Prostate gland (tissue), 2 donors: ENCODE results near the gene NHS. TPM values are rescaled to one million over a fixed set of nuclear protein-coding genes. Genes with fewer than 3 reads are reported as not detected.

Experiments used
- DNase-seq: peaks from one replicate; pipeline ENCODE4 v3.0.0-alpha.2; 2019; ENCODE audit warnings: low spot score
- H3K27ac ChIP-seq, 2 donors: fragments of 200-600 bp; sonication (generic); 2 replicates each; pipeline ENCODE4 v1.5.1; 2017 to 2019
- H3K27me3 ChIP-seq: fragments of 200-600 bp; sonication (generic); replicated peaks from 2 replicates; pipeline ENCODE4 v1.5.1; 2019; ENCODE audit not compliant: insufficient read depth
- H3K36me3 ChIP-seq, 2 donors: fragments of 200-600 bp; sonication (generic); 1 replicate in 1 of 2; 2 replicates in 1 of 2; pipeline versions ENCODE4 v1.5.1 to v1.8.1; 2017 to 2019
- H3K4me1 ChIP-seq: fragments of 200-600 bp; sonication (generic); replicated peaks from 2 replicates; pipeline ENCODE4 v1.5.1; 2019
- H3K4me3 ChIP-seq, 2 donors: fragments of 200-600 bp; sonication (generic); 2 replicates each; pipeline ENCODE4 v1.5.1; 2017 to 2019
- H3K9me3 ChIP-seq: fragments of 200-600 bp; sonication (generic); 2 replicates; pipeline ENCODE4 v1.5.1; 2017
- POLR2A ChIP-seq: fragments of 450-650 bp; IDR thresholded peaks from one replicate; pipeline ENCODE4 v1.6.1; 2016; ENCODE audit warnings: antibody characterized with exemption, mild to moderate bottlenecking
- POLR2AphosphoS5 ChIP-seq: sonication (generic); formaldehyde crosslinking; IDR thresholded peaks from one replicate; pipeline ENCODE4 v1.6.1; 2017; ENCODE audit warnings: antibody characterized with exemption
- WGBS: methylation state at CpG from one replicate; pipeline ENCODE4 v1.1.5; 2018; 5-methylcytosine and 5-hydroxymethylcytosine counted together
- intact Hi-C: fragments of 100-400 bp; cut with DNase I; formaldehyde crosslinking; loops from one replicate; pipeline ENCODE4 v1.14.2; 2022
- total RNA-seq, 2 donors: library from RNA; depleted of rRNA; stranded (reverse); fragments of >200 nt; gene quantifications; one replicate each; pipeline ENCODE4 v1.1.0, GENCODE V29; 2016
- TF ChIP-seq, protein P1 (sequence below), 4 experiments: fragments of 200-600 bp in 2 of 4; fragments of 450-650 bp in 2 of 4; sonication (generic) in 2 of 4; IDR thresholded peaks; 1 replicate in 3 of 4; 2 replicates in 1 of 4; pipeline ENCODE4 v1.5.1; 2016 to 2019; ENCODE audit warnings: antibody characterized with exemption in 4 of 4, mild to moderate bottlenecking in 2 of 4, moderate library complexity in 2 of 4

NHS gene
- total RNA-seq, 2 donors from 2014 or later = 4.8 to 17.7 TPM

DNA sequence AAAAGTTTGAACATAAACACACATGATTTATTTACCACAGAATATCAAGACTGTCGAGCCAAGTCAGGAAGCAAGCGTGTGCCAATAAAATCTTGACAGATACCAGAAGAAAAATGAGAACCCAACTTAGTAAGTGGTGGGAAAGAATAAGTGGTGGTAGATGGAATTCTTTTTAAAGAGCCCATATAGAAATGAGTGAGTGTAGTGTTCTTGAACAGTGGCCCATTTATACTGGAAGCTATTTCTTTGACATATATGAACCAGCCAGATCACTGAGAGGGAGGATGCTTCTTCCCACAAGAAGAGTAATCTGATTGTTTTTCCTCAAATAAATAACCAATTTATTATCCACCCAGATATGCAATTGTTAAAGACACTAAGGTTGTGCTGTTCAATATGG, 98.0 kb downstream of the NHS start:
- no peak for DNase-seq
- Histone ChIP-seq H3K27ac (no peak overlapping the region), H3K27me3 (no peaks in the 10 kb centered on the region), H3K4me1 (no peaks in the 10 kb centered on the region), H3K36me3 (no peaks in the 10 kb centered on the region), H3K4me3 (no peak overlapping the region), H3K9me3 (no peaks in the 10 kb centered on the region)
- intact Hi-C loops = no loop called here
- 54% methylated on average over 2 of the region's 2 CpGs for WGBS
- no peak for TF ChIP-seq POLR2A
- TF ChIP-seq, protein P1, sequence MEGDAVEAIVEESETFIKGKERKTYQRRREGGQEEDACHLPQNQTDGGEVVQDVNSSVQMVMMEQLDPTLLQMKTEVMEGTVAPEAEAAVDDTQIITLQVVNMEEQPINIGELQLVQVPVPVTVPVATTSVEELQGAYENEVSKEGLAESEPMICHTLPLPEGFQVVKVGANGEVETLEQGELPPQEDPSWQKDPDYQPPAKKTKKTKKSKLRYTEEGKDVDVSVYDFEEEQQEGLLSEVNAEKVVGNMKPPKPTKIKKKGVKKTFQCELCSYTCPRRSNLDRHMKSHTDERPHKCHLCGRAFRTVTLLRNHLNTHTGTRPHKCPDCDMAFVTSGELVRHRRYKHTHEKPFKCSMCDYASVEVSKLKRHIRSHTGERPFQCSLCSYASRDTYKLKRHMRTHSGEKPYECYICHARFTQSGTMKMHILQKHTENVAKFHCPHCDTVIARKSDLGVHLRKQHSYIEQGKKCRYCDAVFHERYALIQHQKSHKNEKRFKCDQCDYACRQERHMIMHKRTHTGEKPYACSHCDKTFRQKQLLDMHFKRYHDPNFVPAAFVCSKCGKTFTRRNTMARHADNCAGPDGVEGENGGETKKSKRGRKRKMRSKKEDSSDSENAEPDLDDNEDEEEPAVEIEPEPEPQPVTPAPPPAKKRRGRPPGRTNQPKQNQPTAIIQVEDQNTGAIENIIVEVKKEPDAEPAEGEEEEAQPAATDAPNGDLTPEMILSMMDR (IDR thresholded peaks at IDR 0.05) = no peak
- TF ChIP-seq POLR2AphosphoS5 = no peak

DNA sequence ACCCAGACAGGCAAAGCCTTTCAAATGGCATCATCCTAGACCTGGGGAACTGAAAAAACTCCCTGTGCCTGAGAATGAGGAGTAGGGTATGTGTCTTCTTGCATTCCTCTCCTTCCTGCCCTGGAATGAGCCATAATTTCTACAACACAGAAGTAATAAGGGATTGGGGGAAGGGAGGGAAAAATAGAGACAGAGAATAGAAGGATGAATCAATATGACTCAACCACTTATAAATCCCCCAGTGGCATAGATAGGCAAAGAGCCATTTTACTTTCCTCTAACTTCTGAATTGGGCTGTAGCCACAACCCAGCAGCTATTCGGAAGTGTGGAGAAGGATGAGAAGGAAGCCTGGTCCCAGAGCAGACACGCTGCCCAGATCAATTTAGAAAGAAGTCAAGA, 99.9 kb downstream of the NHS start:
- no peaks in the 10 kb centered on the region for H3K27me3 ChIP-seq
- intact Hi-C loops = no loop called here
- H3K4me3 ChIP-seq = no peak overlapping the region
- no peaks in the 10 kb centered on the region for H3K9me3 ChIP-seq
- no peak overlapping the region for H3K27ac ChIP-seq
- no peak for DNase-seq
- H3K36me3 ChIP-seq = no peaks in the 10 kb centered on the region
- H3K4me1 ChIP-seq = no peaks in the 10 kb centered on the region
- no peak for TF ChIP-seq POLR2AphosphoS5
- TF ChIP-seq POLR2A = no peak
- TF ChIP-seq, protein P1 (IDR thresholded peaks at IDR 0.05) = no peak
- 92% methylated on average over 2 of the region's 2 CpGs for WGBS

DNA sequence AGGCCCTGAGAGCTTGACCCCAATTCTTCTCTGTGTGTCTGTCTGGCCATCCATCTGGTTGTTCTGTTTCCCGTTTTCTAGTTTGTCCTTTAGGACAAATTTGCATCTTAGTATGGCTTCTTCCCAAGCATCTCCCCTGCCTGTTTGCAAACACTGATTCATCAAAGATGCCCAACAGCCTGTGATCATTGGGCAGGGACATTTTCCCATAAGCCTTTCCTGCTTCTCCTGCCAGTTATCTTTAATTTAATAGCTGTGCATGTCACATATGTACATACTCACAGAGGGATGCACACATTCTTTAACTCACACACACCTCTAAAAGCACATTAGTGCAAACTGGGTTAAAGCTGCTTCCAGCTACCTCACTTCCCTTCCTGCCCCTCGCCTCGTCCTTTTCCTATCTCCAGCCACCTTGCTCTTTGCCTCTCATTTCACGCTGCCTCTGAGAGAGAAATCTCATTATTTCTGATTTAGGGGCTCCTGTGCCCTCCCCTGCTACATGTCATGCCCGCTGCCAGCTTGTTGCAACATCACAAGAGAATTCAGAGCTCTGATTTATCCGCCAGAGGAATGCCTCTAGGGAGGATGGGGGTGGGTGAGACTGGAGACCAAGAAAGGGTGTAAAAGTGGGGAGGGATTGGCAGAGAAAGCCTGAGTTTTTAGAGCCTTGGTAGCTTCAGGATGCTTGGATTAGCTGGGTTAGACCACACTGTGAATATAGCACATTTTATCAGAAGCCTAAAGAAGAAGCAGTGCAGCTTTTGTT, 100.6 kb downstream of the NHS start:
- 32% methylated on average over 6 of the region's 6 CpGs for WGBS
- DNase-seq = no peak
- H3K27me3 ChIP-seq = no peaks in the 10 kb centered on the region
- H3K27ac ChIP-seq = no peak overlapping the region
- intact Hi-C loops = no loop called here
- no peaks in the 10 kb centered on the region for H3K36me3 ChIP-seq
- H3K4me1 ChIP-seq = no peaks in the 10 kb centered on the region
- TF ChIP-seq POLR2A = no peak
- TF ChIP-seq POLR2AphosphoS5 = no peak
- TF ChIP-seq, protein P1 (IDR thresholded peaks at IDR 0.05) = no peak
- H3K4me3 ChIP-seq = no peak overlapping the region
- no peaks in the 10 kb centered on the region for H3K9me3 ChIP-seq

DNA sequence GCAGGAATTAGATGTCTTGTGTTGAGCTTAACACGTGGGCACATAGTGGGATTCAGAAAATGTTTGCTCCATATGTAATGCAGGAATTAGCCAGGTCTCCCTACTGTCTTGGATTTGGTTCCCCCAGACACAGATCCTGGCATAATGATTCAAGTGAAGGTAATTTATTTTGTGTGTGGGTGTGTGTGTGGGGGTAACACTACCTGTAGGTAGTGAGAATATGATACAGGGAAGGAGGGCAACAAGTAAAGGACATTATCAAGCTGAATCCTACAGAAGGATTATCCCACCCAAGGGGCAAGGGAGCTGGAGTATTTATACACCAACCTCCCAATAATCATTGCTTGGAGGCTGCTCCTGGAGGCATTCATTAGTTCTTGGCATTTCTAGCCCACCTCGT, 101.4 kb downstream of the NHS start:
- no peaks in the 10 kb centered on the region for H3K27me3 ChIP-seq
- no peak for DNase-seq
- H3K27ac ChIP-seq = no peak overlapping the region
- no peak overlapping the region for H3K4me3 ChIP-seq
- H3K4me1 ChIP-seq = no peaks in the 10 kb centered on the region
- H3K36me3 ChIP-seq = no peaks in the 10 kb centered on the region
- intact Hi-C loops = no loop called here
- TF ChIP-seq POLR2A (no peak), POLR2AphosphoS5 (no peak)
- TF ChIP-seq, protein P1 (IDR thresholded peaks at IDR 0.05) = no peak
- WGBS = 61% methylated on average over 2 of the region's 2 CpGs
- no peaks in the 10 kb centered on the region for H3K9me3 ChIP-seq

DNA sequence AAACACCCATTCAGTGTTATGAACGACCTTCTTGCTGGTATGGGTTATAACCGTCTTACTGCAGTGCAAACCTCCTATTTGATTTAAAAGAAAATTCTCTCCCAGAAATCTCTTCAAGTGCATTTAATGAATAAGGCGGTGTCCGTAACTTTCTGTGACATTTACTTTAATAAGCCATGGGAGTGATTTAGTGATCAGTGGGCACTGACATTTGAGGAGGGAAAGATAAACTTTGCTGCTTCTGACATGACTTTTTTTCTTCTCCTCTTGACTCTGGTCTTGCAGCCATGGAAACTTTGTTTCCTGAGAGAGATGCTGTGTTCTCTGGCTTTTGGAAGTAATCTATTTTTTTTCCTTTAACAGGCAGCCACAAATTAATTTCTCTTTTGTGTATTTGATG, 106.1 kb downstream of the NHS start:
- H3K9me3 ChIP-seq = no peaks in the 10 kb centered on the region
- intact Hi-C loops = no loop called here
- H3K4me1 ChIP-seq = no peaks in the 10 kb centered on the region
- WGBS = 76% methylated on average over 4 of the region's 4 CpGs
- DNase-seq = no peak
- H3K27me3 ChIP-seq = no peaks in the 10 kb centered on the region
- no peak overlapping the region for H3K4me3 ChIP-seq
- H3K36me3 ChIP-seq = no peaks in the 10 kb centered on the region
- TF ChIP-seq POLR2AphosphoS5 (no peak), POLR2A (no peak)
- TF ChIP-seq, protein P1 (IDR thresholded peaks at IDR 0.05) = no peak
- H3K27ac ChIP-seq = no peak overlapping the region
